ENCODE data around the gene ITSN2.

Gene ITSN2

GRCh38 chr2:24402242-24403097, 42.1 kb upstream of the ITSN2 start:
- DNase-seq (ENCODE audit: extremely low spot score), result no peak
- TF ChIP-seq, protein P1, sequence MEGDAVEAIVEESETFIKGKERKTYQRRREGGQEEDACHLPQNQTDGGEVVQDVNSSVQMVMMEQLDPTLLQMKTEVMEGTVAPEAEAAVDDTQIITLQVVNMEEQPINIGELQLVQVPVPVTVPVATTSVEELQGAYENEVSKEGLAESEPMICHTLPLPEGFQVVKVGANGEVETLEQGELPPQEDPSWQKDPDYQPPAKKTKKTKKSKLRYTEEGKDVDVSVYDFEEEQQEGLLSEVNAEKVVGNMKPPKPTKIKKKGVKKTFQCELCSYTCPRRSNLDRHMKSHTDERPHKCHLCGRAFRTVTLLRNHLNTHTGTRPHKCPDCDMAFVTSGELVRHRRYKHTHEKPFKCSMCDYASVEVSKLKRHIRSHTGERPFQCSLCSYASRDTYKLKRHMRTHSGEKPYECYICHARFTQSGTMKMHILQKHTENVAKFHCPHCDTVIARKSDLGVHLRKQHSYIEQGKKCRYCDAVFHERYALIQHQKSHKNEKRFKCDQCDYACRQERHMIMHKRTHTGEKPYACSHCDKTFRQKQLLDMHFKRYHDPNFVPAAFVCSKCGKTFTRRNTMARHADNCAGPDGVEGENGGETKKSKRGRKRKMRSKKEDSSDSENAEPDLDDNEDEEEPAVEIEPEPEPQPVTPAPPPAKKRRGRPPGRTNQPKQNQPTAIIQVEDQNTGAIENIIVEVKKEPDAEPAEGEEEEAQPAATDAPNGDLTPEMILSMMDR (IDR thresholded peaks at IDR 0.05; ENCODE audit: control extremely low read depth, extremely low read depth, low read depth, missing control alignments), result no peak
- ChIA-PET POLR2A (no interaction called here), CTCF (interaction anchor here (1.8 to 3.4 kb wide), 2 partner anchors 20 to 424 kb away, joined by 5 to 19 read pairs; no protein-coding TSS in a partner anchor)

DNA sequence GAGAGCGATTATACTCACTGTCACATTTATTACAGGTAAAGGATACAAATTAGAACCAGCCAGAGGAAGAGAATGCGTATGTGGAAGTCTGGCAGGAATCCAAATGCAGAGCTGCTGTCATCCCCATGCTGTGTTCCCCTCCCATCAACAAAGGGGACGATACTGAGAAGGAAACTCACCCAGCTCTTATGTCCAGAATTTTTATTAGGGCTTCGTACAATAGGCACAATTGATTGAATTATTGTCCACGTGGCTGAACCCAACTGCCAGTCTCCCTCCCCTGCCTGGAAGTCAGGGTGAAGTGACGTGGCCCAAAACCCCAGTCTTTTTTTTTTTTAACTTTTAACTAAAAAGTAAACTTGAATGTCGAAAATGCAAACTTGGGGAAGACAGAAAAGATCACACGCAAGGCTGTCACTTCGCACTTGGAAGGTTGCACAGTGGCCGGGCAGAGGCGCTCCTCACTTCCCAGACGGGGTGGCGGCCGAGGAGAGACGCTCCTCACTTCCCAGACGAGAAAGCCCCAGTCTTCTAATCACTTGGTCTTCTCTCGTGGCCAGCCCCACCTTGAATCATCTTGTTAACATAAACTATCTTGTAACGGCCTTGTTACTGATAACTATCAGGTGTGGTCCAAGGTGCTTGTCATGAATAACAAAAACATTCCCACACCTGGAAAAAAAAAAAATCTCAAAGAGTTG, 40.0 kb upstream of the ITSN2 start:
- DNase-seq (ENCODE audit: extremely low spot score), result no peak
- ChIA-PET CTCF (interaction anchor here (1.0 to 3.5 kb wide), 4 partner anchors 9 to 437 kb away, joined by 3 to 12 read pairs (median 8); no protein-coding TSS in a partner anchor), POLR2A (no interaction called here)
- TF ChIP-seq, protein P1 (IDR thresholded peaks at IDR 0.05; ENCODE audit: control extremely low read depth, extremely low read depth, low read depth, missing control alignments), result no peak

DNA sequence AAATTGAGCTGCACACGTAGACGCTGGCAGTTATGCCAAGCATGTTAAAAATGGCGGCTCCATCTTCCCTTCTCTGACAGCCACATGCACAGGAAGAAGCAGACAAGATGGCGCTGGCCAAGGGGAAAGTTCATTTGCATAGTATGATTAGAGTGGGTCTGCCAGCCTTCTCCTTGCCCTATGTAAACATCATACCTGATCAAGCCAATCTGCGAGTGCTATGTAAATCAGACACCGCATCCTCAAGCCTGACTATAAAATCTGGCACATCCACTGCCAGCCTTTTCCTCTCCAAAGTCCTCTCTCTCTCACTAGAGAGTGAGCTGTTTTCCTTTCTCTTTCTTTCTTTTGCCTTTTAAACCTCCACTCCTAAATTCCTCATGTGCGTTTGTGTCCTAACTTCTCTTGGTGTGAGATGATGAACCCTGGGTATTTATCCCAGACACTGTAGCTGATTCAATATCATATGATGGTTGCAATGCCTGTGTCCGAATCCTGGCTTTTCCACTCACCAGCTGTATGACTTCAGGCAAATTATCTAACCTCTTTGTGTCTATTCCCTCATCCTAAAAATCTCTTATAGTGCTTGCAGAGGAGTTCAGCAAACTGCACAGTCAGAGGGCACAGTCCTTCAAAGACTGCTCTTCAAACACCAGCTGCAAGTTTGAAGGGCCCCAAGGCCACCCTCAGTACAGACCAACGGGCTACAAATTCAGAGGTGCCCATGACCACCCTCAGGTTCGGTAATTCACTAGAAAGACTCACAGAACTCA, 39.3 kb upstream of the ITSN2 start:
- POLR2A ChIA-PET, result no interaction called here
- CTCF ChIA-PET, result interaction anchor here (2.1 to 3.5 kb wide), 2 partner anchors 10 to 428 kb away, joined by 11 to 12 read pairs; no protein-coding TSS in a partner anchor
- TF ChIP-seq, protein P1 (IDR thresholded peaks at IDR 0.05; ENCODE audit: control extremely low read depth, extremely low read depth, low read depth, missing control alignments), result no peak
- DNase-seq (ENCODE audit: extremely low spot score), result no peak

GRCh38 chr2:24394998-24395397, 34.7 kb upstream of the ITSN2 start:
- DNase-seq (ENCODE audit: extremely low spot score), result no peak
- CTCF ChIA-PET, result interaction anchor here (1.5 to 2.1 kb wide), 2 partner anchors 13 to 431 kb away, joined by 3 to 7 read pairs; no protein-coding TSS in a partner anchor
- POLR2A ChIA-PET, result no interaction called here
- TF ChIP-seq, protein P1 (IDR thresholded peaks at IDR 0.05; ENCODE audit: control extremely low read depth, extremely low read depth, low read depth, missing control alignments), result no peak

GRCh38 chr2:24392542-24393059, 32.3 kb upstream of the ITSN2 start:
- CTCF ChIA-PET, result interaction anchor here (1.0 kb wide), 1 partner anchor 18 kb away, joined by 4 read pairs; no protein-coding TSS in a partner anchor
- POLR2A ChIA-PET, result no interaction called here
- TF ChIP-seq, protein P1 (IDR thresholded peaks at IDR 0.05; ENCODE audit: control extremely low read depth, extremely low read depth, low read depth, missing control alignments), result no peak
- DNase-seq (ENCODE audit: extremely low spot score), result no peak

DNA sequence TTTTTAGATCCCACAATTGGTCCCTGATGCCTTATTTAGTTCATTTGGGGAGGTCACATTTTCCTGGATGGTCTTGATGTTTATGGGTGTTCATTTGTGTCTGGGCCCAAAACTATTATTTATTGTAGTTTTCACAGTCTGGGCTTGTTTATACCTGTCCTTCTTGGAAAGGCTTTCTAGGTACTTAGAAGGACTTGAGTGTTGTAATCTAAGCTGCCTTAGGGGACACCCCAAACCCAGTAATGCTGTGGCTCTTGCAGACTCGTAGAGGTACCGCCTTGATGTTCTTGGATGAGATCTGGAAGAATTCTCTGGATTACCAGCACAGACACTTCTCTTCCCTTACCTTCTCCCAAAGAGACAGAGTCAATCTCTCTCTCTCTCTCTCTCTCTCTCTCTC, 25.0 kb upstream of the ITSN2 start:
- ChIA-PET CTCF (interaction anchor here (1.2 kb wide), 1 partner anchor 301 kb away, joined by 3 read pairs; the partner anchor contains the start of gene TP53I3), POLR2A (no interaction called here)
- TF ChIP-seq, protein P1 (IDR thresholded peaks at IDR 0.05; ENCODE audit: control extremely low read depth, extremely low read depth, low read depth, missing control alignments), result no peak
- DNase-seq (ENCODE audit: extremely low spot score), result no peak
